ENCODE measurements around the gene DGKI. TPM values are rescaled to one million over a fixed set of nuclear protein-coding genes. Genes with fewer than 3 reads are reported as not detected.

DGKI gene
- total and polyA plus RNA-seq, 2 of the 13 experiments (the other 11 are each of a cell fraction or from before 2014, with no cell fraction given), result 0.09 to 0.17 TPM

GRCh38 chr7:137891016-137891655, 44.4 kb upstream of the DGKI start (continued):
- TF ChIP-seq EP300 (IDR thresholded peaks at IDR 0.05; ENCODE audit: low read depth in 2 of 2, low read length in 2 of 2) (peak in 1 of 2 experiments; percentile 37; a peak in 1 of 4 replicates), EP300 (CRISPR knock-in tag; IDR thresholded peaks at IDR 0.05; ENCODE audit: borderline replicate concordance) (no peak), TEF (CRISPR knock-in tag; IDR thresholded peaks at IDR 0.05) (no peak), KDM5A (IDR thresholded peaks at IDR 0.05; ENCODE audit: borderline replicate concordance, low read length) (no peak), HDAC2 (CRISPR knock-in tag; IDR thresholded peaks at IDR 0.05) (0 out of 2 replicates have a peak, but pooled peaks have one; percentile 10), ZNF326 (CRISPR knock-in tag; IDR thresholded peaks at IDR 0.05; ENCODE audit: borderline replicate concordance) (no peak), ZNF362 (CRISPR knock-in tag; IDR thresholded peaks at IDR 0.05; ENCODE audit: borderline replicate concordance) (peak; percentile 82; the same call in 1 of the 2 replicates), FOXA1 (IDR thresholded peaks at IDR 0.05) (0 out of 2 replicates have a peak, but pooled peaks have one; percentile 49), FOXA1 (CRISPR knock-in tag; IDR thresholded peaks at IDR 0.05) (peak; percentile 53), REXO4 (CRISPR knock-in tag; IDR thresholded peaks at IDR 0.05; ENCODE audit: borderline replicate concordance) (no peak), AHDC1 (CRISPR knock-in tag; IDR thresholded peaks at IDR 0.05; ENCODE audit: borderline replicate concordance) (peak; percentile 42; the same call in 1 of the 2 replicates), FLYWCH1 (CRISPR knock-in tag; IDR thresholded peaks at IDR 0.05) (no peak), LCORL (IDR thresholded peaks at IDR 0.05) (peak; percentile 64; the same call in 1 of the 2 replicates), LCORL (CRISPR knock-in tag; IDR thresholded peaks at IDR 0.05) (no peak), ZC3H4 (CRISPR knock-in tag; IDR thresholded peaks at IDR 0.05; ENCODE audit: borderline replicate concordance) (no peak)
- TF ChIP-seq, protein P1, sequence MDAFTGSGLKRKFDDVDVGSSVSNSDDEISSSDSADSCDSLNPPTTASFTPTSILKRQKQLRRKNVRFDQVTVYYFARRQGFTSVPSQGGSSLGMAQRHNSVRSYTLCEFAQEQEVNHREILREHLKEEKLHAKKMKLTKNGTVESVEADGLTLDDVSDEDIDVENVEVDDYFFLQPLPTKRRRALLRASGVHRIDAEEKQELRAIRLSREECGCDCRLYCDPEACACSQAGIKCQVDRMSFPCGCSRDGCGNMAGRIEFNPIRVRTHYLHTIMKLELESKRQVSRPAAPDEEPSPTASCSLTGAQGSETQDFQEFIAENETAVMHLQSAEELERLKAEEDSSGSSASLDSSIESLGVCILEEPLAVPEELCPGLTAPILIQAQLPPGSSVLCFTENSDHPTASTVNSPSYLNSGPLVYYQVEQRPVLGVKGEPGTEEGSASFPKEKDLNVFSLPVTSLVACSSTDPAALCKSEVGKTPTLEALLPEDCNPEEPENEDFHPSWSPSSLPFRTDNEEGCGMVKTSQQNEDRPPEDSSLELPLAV (CRISPR knock-in tag; conservative IDR thresholded peaks at IDR 0.05; ENCODE audit: low read depth), result no peak
- TF ChIP-seq, protein P2, sequence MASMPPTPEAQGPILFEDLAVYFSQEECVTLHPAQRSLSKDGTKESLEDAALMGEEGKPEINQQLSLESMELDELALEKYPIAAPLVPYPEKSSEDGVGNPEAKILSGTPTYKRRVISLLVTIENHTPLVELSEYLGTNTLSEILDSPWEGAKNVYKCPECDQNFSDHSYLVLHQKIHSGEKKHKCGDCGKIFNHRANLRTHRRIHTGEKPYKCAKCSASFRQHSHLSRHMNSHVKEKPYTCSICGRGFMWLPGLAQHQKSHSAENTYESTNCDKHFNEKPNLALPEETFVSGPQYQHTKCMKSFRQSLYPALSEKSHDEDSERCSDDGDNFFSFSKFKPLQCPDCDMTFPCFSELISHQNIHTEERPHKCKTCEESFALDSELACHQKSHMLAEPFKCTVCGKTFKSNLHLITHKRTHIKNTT (CRISPR knock-in tag; IDR thresholded peaks at IDR 0.05), result no peak
